ENCODE measurements around the gene NAA25. TPM values are rescaled to one million over a fixed set of nuclear protein-coding genes. Genes with fewer than 3 reads are reported as not detected.

The NAA25 gene
- total and polyA plus RNA-seq, 2 of the 4 experiments (the other 2 are of a cell fraction), result 10.3 to 25.5 TPM

DNA sequence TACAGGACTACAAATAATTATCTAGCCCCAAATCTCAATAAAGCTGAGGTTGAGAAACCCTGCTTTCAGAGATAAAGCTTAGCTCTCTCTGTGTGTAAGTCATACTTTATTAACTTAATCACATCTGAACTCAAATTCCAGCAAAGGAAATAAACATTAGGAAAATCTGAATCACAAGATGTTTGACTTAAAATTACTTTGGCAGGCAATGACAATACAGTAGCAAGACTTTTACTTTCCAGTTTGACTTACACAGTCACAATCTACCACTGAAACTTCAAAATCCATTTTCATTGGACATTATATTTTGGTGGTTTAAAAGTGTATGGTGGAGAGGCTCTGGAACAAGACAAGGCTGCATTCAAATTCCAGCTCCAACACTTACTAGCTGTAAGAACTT lies 107.0 kb downstream of the NAA25 start:
- Histone ChIP-seq H3K79me1 (ENCODE audit: low read depth in 1 of 2, low read length in 2 of 2) (0 out of 4 replicates have a peak, but pooled peaks cover 0 to 2% of the 10 kb centered on the region in 2 experiments), H3K4me2 (ENCODE audit: low read depth, low read length) (peak overlapping the region; percentile 54; the same call in 1 of the 2 replicates), H3K27ac (ENCODE audit: insufficient read depth, low read length) (no peak overlapping the region), H3K14ac (replicated peaks; ENCODE audit: low read depth, low read length) (no peak overlapping the region), H3K9ac (ENCODE audit: low read depth, low read length) (no peak overlapping the region), H2BK15ac (ENCODE audit: low read depth, low read length) (no peak overlapping the region; the same call in 2 of the 3 replicates), H3K23ac (ENCODE audit: low read depth, low read length) (no peak overlapping the region), H3K4me3 (ENCODE audit: insufficient read depth, low read depth, low read length) (no peak overlapping the region), H3K9me1 (ENCODE audit: insufficient read depth, low read length) (peaks cover 3% of the 10 kb centered on the region; the same call in 1 of the 2 replicates), H2AK5ac (ENCODE audit: low read depth, low read length) (no peak overlapping the region), H2BK5ac (ENCODE audit: low read depth, low read length, poor library complexity, severe bottlenecking) (no peak overlapping the region), H2AK9ac (replicated peaks; ENCODE audit: low read depth, low read length, poor library complexity) (no peak overlapping the region), H3K36me3 (ENCODE audit: control insufficient read depth, insufficient read depth, low read length) (no peaks in the 10 kb centered on the region), H3K9me3 (ENCODE audit: control insufficient read depth, insufficient read depth, low read length) (no peaks in the 10 kb centered on the region), H3K18ac (ENCODE audit: low read depth, low read length) (no peak overlapping the region), H3K27me3 (ENCODE audit: control insufficient read depth, insufficient read depth, low read length) (no peaks in the 10 kb centered on the region), H4K8ac (ENCODE audit: low read depth in 2 of 2, low read length in 2 of 2) (no peak overlapping the region), H4K91ac (ENCODE audit: insufficient read depth, low read depth, low read length) (no peak overlapping the region), H3K4ac (ENCODE audit: low read depth, low read length) (no peak overlapping the region), H3K4me1 (ENCODE audit: control insufficient read depth, insufficient read depth, low read length) (peaks cover 7% of the 10 kb centered on the region), H2BK120ac (ENCODE audit: low read depth, low read length) (no peak overlapping the region), H2BK20ac (ENCODE audit: low read depth, low read length) (no peak overlapping the region), H2AFZ (replicated peaks; ENCODE audit: low read length, poor library complexity) (no peak overlapping the region), H3K56ac (ENCODE audit: extremely low read depth, insufficient read depth, low read length) (no peak overlapping the region), H4K5ac (ENCODE audit: low read depth, low read length) (no peak overlapping the region), H4K20me1 (ENCODE audit: insufficient read depth, low read length) (no peaks in the 10 kb centered on the region)
- in situ Hi-C loops (cut with MboI; ENCODE audit: low sequenced_read_pairs), result no loop called here
- ATAC-seq (ENCODE audit: low read depth), result peak; percentile 74
- BruUV-seq (replicated peaks), result no TSS peak
- CTCF ChIA-PET, result interaction anchor here (0.6 kb wide), 1 partner anchor 57 kb away, joined by 3 read pairs; no protein-coding TSS in a partner anchor
- intact Hi-C loops (cut with micrococcal nuclease), result no loop called here
- dilution Hi-C loops (cut with HindIII; ENCODE audit: low sequenced_read_pairs, unreplicated experiment), result no loop called here
- POLR2A ChIA-PET (ENCODE audit: unreplicated experiment), result interaction anchor here (0.6 kb wide), 1 partner anchor 12 kb away, joined by 3 read pairs; the partner anchor contains the start of genes ERP29 and TMEM116
- no peak for TF ChIP-seq NFE2L2 (IDR thresholded peaks at IDR 0.05; ENCODE audit: low read depth, low read length)
- no peak for TF ChIP-seq SMC3 (IDR thresholded peaks at IDR 0.05; ENCODE audit: low read depth, low read length)
- TF ChIP-seq RCOR1 (IDR thresholded peaks at IDR 0.05; ENCODE audit: insufficient replicate concordance, low read length), result no peak
- TF ChIP-seq MXI1 (IDR thresholded peaks at IDR 0.05; ENCODE audit: borderline replicate concordance, low read depth, low read length), result no peak
- TF ChIP-seq CEBPB (IDR thresholded peaks at IDR 0.05; ENCODE audit: low read depth, low read length), result peak; percentile 41; the same call in 1 of the 2 replicates
- TF ChIP-seq RFX5 (IDR thresholded peaks at IDR 0.05; ENCODE audit: low read depth, low read length), result no peak
- no peak for TF ChIP-seq MAFK (IDR thresholded peaks at IDR 0.05; ENCODE audit: low read depth, low read length)
- peak; percentile 75 for DNase-seq

Measured in IMR-90 (cell line).